A673 (cell line): ENCODE measurements around the gene PGK2.

Experiments
- EZH2 ChIP-seq: fragments of 200-600 bp; sonication (generic); IDR thresholded peaks from 2 replicates; pipeline ENCODE4 v1.6.1; 2017; ENCODE audit warnings: borderline replicate concordance, low read depth, mild to moderate bottlenecking, mixed read lengths, antibody characterized with exemption, low read length; ENCODE audit not compliant: poor library complexity, severe bottlenecking
- TF ChIP-seq, protein P1 (sequence below): fragments of 300-800, 200-600 bp; sonication (generic); conservative IDR thresholded peaks from 2 replicates; pipeline ENCODE4 v1.5.1; 2017; ENCODE audit warnings: low read depth, mild to moderate bottlenecking, antibody characterized with exemption, low read length, moderate library complexity, mixed read lengths

DNA sequence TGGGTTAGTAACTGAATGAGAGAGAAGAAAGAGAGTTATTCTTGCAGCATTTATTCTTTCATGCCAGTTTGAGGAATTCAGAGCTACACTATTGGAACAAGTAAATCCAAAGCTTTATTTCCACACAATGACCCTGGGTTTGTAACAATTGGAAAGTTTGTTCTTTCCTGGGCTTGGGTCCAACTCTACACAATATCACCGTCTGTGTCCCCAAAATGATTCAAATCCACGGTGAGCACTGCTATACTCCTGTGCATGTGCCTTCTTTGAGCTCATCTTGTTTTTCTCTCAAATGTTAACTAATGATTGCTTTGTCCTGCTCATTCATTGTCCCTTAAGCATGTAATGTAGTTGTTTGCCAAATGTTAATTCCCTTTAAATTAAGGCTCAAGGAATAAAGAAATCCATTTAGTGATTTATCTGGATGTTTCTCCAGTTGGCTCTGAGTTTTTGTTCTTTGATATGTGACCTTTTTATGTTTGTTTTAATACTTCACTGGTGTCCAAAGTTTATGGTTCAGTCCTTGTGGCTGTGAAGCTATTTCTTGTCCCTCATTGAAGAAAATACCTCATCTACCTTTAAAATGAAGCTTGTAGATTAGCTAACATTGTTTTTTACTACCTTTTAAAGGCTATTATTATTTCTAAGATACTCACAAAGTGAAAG, 22.4 kb downstream of the PGK2 start:
- TF ChIP-seq, protein P1, sequence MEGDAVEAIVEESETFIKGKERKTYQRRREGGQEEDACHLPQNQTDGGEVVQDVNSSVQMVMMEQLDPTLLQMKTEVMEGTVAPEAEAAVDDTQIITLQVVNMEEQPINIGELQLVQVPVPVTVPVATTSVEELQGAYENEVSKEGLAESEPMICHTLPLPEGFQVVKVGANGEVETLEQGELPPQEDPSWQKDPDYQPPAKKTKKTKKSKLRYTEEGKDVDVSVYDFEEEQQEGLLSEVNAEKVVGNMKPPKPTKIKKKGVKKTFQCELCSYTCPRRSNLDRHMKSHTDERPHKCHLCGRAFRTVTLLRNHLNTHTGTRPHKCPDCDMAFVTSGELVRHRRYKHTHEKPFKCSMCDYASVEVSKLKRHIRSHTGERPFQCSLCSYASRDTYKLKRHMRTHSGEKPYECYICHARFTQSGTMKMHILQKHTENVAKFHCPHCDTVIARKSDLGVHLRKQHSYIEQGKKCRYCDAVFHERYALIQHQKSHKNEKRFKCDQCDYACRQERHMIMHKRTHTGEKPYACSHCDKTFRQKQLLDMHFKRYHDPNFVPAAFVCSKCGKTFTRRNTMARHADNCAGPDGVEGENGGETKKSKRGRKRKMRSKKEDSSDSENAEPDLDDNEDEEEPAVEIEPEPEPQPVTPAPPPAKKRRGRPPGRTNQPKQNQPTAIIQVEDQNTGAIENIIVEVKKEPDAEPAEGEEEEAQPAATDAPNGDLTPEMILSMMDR, result no peak
- no peak for TF ChIP-seq EZH2
